Transverse colon (tissue), 4 donors: ENCODE measurements around the gene VMP1. TPM values are rescaled to one million over a fixed set of nuclear protein-coding genes. Genes with fewer than 3 reads are reported as not detected.

ENCODE experiments used
- DNase-seq: peaks from one replicate; pipeline ENCODE4 v3.0.0-alpha.2; 2019
- H3K27ac ChIP-seq, 4 donors: fragments of 200-600 bp; sonication (generic); 2 replicates each; pipeline ENCODE4 v1.5.1; 2016 to 2018; ENCODE audit warnings: inconsistent platforms in 4 of 4
- H3K27me3 ChIP-seq: fragments of 200-600 bp; sonication (generic); 2 replicates; pipeline ENCODE4 v1.5.1; 2017; ENCODE audit warnings: inconsistent platforms
- H3K36me3 ChIP-seq, 4 donors: fragments of 200-600 bp; sonication (generic); 2 replicates each; pipeline ENCODE4 v1.5.1; 2017 to 2019; ENCODE audit warnings: inconsistent platforms in 4 of 4
- H3K4me1 ChIP-seq, 4 donors: fragments of 200-600 bp; sonication (generic); 2 replicates each; pipeline ENCODE4 v1.5.1; 2017 to 2020; ENCODE audit warnings: inconsistent platforms in 4 of 4
- H3K4me3 ChIP-seq, 4 donors: fragments of 200-600 bp; sonication (generic); 1 replicate in 1 of 4; 2 replicates in 3 of 4; pipeline versions ENCODE4 v1.5.1 to v1.6.1; 2017 to 2019; ENCODE audit warnings: inconsistent platforms in 4 of 4
- H3K9me3 ChIP-seq, 2 donors: fragments of 200-600 bp; sonication (generic); 2 replicates each; pipeline ENCODE4 v1.5.1; 2017 to 2019; ENCODE audit warnings: inconsistent platforms in 2 of 2
- EP300 ChIP-seq: sonication (generic); formaldehyde crosslinking; IDR thresholded peaks from one replicate; pipeline ENCODE4 v1.6.1; 2017; ENCODE audit warnings: antibody characterized with exemption, low read depth
- POLR2A ChIP-seq: fragments of 450-650 bp; IDR thresholded peaks from one replicate; pipeline ENCODE4 v1.6.1; 2016; ENCODE audit warnings: antibody characterized with exemption, mild to moderate bottlenecking, moderate library complexity
- POLR2AphosphoS5 ChIP-seq, 3 donors: sonication (generic); formaldehyde crosslinking; IDR thresholded peaks; one replicate each; pipeline ENCODE4 v1.6.1; 2016; ENCODE audit warnings: antibody characterized with exemption in 3 of 3
- WGBS, 2 donors: methylation state at CpG; one replicate each; pipeline ENCODE4 v1.1.5; 2018; ENCODE audit warnings: low coverage in 1 of 2; 5-methylcytosine and 5-hydroxymethylcytosine counted together
- in situ Hi-C, 4 donors: fragments of 200-750 bp; cut with MboI; loops; one replicate each; pipeline versions ENCODE4 v1.15.0 to v1.15.1; 2017; ENCODE audit warnings: low sequenced_read_pairs in 3 of 4, low pct_ligation_motif_present in 1 of 4, low pct_unique_long_range_greater_than_20kb in 1 of 4
- intact Hi-C: fragments of 100-400 bp; cut with DNase I; formaldehyde crosslinking; loops from one replicate; pipeline ENCODE4 v1.15.1; 2023; ENCODE audit warnings: low total_unique reads
- small RNA-seq, 4 donors: library from RNA; depleted of rRNA; stranded (forward); fragments of <200 nt; gene quantifications; one replicate each; pipeline ENCODE3, GENCODE V24; 2016
- total RNA-seq, 4 donors: library from RNA; depleted of rRNA; stranded (reverse); fragments of >200 nt; gene quantifications; one replicate each; pipeline ENCODE4 v1.1.0, GENCODE V29; 2016
- TF ChIP-seq, protein P1 (sequence below), 5 experiments: fragments of 200-600 bp in 3 of 5; fragments of 450-650 bp in 2 of 5; sonication (generic) in 3 of 5; IDR thresholded peaks; 1 replicate in 2 of 5; 2 replicates in 3 of 5; pipeline ENCODE4 v1.5.1; 2016 to 2017; ENCODE audit warnings: antibody characterized with exemption in 5 of 5, inconsistent platforms in 3 of 5, mild to moderate bottlenecking in 2 of 5, moderate library complexity in 1 of 5

The VMP1 gene
- total RNA-seq, 4 donors from 2014 or later, result 136 to 547 (median 339) TPM

DNA sequence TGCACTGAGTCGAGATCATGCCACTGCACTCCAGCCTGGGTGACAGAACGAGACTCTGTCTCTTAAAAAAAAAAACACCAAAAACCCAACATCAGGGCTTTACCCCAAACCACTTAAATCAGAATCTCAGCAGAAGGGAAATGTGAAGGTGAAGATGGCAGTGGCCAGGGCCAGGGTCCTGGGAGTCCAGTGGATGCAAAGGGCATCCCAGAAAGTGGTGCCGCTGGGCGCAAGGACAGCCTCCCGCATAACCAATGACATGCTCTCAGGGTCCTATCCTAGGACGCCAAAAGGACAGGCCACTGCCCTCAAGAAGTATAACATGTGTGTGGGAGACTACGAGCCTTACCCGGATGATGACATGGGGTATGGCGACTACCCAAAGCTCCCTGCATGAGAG lies 177.4 kb downstream of the VMP1 start:
- H3K9me3 ChIP-seq, result no peaks in the 10 kb centered on the region
- 94 to 100% methylated on average over 4 to 9 of the region's 9 CpGs for WGBS, 2 donors
- TF ChIP-seq POLR2AphosphoS5 (IDR thresholded peaks at IDR 0.05) (no peak), POLR2A (no peak), EP300 (no peak)
- TF ChIP-seq, protein P1, sequence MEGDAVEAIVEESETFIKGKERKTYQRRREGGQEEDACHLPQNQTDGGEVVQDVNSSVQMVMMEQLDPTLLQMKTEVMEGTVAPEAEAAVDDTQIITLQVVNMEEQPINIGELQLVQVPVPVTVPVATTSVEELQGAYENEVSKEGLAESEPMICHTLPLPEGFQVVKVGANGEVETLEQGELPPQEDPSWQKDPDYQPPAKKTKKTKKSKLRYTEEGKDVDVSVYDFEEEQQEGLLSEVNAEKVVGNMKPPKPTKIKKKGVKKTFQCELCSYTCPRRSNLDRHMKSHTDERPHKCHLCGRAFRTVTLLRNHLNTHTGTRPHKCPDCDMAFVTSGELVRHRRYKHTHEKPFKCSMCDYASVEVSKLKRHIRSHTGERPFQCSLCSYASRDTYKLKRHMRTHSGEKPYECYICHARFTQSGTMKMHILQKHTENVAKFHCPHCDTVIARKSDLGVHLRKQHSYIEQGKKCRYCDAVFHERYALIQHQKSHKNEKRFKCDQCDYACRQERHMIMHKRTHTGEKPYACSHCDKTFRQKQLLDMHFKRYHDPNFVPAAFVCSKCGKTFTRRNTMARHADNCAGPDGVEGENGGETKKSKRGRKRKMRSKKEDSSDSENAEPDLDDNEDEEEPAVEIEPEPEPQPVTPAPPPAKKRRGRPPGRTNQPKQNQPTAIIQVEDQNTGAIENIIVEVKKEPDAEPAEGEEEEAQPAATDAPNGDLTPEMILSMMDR (IDR thresholded peaks at IDR 0.05), result no peak
- intact Hi-C loops (no loop called here), in situ Hi-C loops (no loop called here)
- peaks cover 0 to 43% (median 11%) of the 10 kb centered on the region in 4 donors for H3K36me3 ChIP-seq
- H3K27ac ChIP-seq, result no peak overlapping the region
- no peaks in the 10 kb centered on the region for H3K4me1 ChIP-seq
- no peaks in the 10 kb centered on the region for H3K27me3 ChIP-seq
- H3K4me3 ChIP-seq, result no peak overlapping the region
- DNase-seq, result no peak

DNA sequence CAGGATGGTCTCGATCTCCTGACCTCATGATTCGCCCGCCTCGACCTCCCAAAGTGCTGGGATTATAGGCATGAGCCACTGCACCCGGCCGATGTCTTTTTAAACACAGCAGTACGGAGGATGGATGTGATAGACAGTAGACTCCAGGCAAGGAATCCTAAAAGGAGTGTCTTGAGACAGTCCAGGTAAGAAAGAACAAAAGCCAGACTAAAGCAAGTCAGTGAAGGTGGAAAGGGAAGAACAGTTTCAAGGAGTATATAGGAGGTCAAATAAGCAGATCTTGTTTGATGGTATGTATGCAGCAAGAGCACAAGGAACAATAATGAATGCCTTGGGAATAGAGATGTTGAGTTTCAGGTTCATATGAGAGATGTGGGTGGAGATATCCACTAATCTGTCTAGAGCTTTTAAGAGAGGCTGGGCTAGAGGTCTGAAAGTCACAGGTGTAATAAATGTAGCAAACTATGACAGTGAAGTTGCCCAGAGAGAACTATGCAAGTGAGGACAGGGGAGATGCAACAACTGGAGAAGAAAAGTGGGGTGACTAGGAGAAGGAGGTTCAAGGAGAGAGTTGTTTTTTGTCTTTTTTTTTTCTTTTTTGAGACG lies 180.8 kb downstream of the VMP1 start:
- Histone ChIP-seq H3K36me3 (peaks cover 0 to 23% (median 11%) of the 10 kb centered on the region in 4 donors), H3K9me3 (no peaks in the 10 kb centered on the region), H3K4me3 (no peak overlapping the region), H3K4me1 (peaks cover 6 to 16% (median 10%) of the 10 kb centered on the region in 4 donors), H3K27me3 (no peaks in the 10 kb centered on the region), H3K27ac (no peak overlapping the region)
- in situ Hi-C loops (no loop called here), intact Hi-C loops (no loop called here)
- DNase-seq, result no peak
- 94 to 95% methylated on average over 2 to 8 of the region's 8 CpGs for WGBS, 2 donors
- TF ChIP-seq EP300 (no peak), POLR2A (no peak), POLR2AphosphoS5 (IDR thresholded peaks at IDR 0.05) (no peak)
- TF ChIP-seq, protein P1 (IDR thresholded peaks at IDR 0.05), result no peak

GRCh38 chr17:59890720-59891119 lies 183.3 kb downstream of the VMP1 start:
- DNase-seq, result no peak
- H3K4me1 ChIP-seq, result peaks cover 13 to 28% (median 23%) of the 10 kb centered on the region in 4 donors
- TF ChIP-seq, protein P1 (IDR thresholded peaks at IDR 0.05), result no peak
- TF ChIP-seq POLR2A (no peak), EP300 (no peak), POLR2AphosphoS5 (IDR thresholded peaks at IDR 0.05) (no peak)
- no peak overlapping the region for H3K27ac ChIP-seq
- H3K4me3 ChIP-seq, result no peak overlapping the region
- no peaks in the 10 kb centered on the region for H3K9me3 ChIP-seq
- in situ Hi-C loops, result no loop called here
- H3K27me3 ChIP-seq, result no peaks in the 10 kb centered on the region
- intact Hi-C loops, result no loop called here
- H3K36me3 ChIP-seq, result peaks cover 0 to 9% (median 0%) of the 10 kb centered on the region in 4 donors
- 99 to 100% methylated on average over 2 of the region's 2 CpGs for WGBS, 2 donors

Small RNA genes lying within 50 kb of the gene (small RNA-seq; reads per million reads assigned to genes)
- gene AC040904.1 (0 to 0.12 (median 0) reads per million in 4 donors), gene RNU6-450P (0 reads per million in 4 donors)

Other genes with a start within 250 kb of the VMP1 start
- gene DHX40, start 142.0 kb upstream of the VMP1 start, total RNA-seq, result 10 to 100 TPM in 2 of 4 donors, 1 to 10 TPM in 2; 6.0 to 30.2 (median 15.2) TPM
- 100 to 1,000 TPM; 165 to 283 (median 242) TPM for gene CLTC, start 87.8 kb upstream of the VMP1 start, total RNA-seq
- 10 to 100 TPM; 14.5 to 33.7 (median 20.0) TPM for gene PTRH2, start 224 bp upstream of the VMP1 start, total RNA-seq
- 10 to 100 TPM in 1 of 4 donors, 1 to 10 TPM in 2, under 1 TPM in 1; 0.80 to 13.3 (median 4.1) TPM for gene TUBD1, start 185.3 kb downstream of the VMP1 start, total RNA-seq
- gene RPS6KB1, start 185.5 kb downstream of the VMP1 start, total RNA-seq, result 10 to 100 TPM; 18.3 to 51.3 (median 28.1) TPM